HCT116 (cell line): ENCODE data around the gene MGME1. TPM values are rescaled to one million over a fixed set of nuclear protein-coding genes. Genes with fewer than 3 reads are reported as not detected.

Experiments used
- ATAC-seq: fragments of 200-7000 bp; cut with Tn5 transposase; 2 replicates; pipeline ENCODE4 v1.9.1; 2020; ENCODE audit warnings: mild to moderate bottlenecking, moderate library complexity
- BruUV-seq: library from RNA; stranded (reverse); fragments of 400-500 nt; replicated peaks from 2 replicates; lab custom pipeline; 2021; lab: Mats Ljungman, UMichigan
- CTCF ChIA-PET: fragments of 300-600 bp; sonication (Branson Sonifier 250); formaldehyde crosslinking; loops from one replicate; lab custom pipeline; 2021; ENCODE audit warnings: antibody characterized with exemption; lab: Charles Lee
- POLR2A ChIA-PET: fragments of 300-600, 350-600 bp; sonication (Branson Sonifier 250); formaldehyde crosslinking; loops from one replicate; lab custom pipeline; 2021; ENCODE audit warnings: antibody characterized with exemption; lab: Charles Lee
- RAD21 ChIA-PET, 2 experiments: fragments of 300-600 bp; sonication (Branson Sonifier 250); formaldehyde crosslinking; loops; one replicate each; lab custom pipeline; 2023; ENCODE audit warnings: low total read pairs in 2 of 2; ENCODE audit not compliant: uncharacterized antibody in 2 of 2, unreplicated experiment in 2 of 2, low non-redundant PET in 1 of 2; lab: Charles Lee
- DNase-seq: peaks from one replicate; pipeline ENCODE4 v3.0.0-alpha.2; 2010; ENCODE audit warnings: low read depth, low spot score
- H2AFZ ChIP-seq: fragments of 200-600 bp; shearing (Covaris generic), sonication (generic); 2 replicates; pipeline ENCODE4 v1.6.1; 2017; ENCODE audit warnings: low read depth, mixed run types, mixed read lengths, antibody characterized with exemption, low read length; ENCODE audit not compliant: poor library complexity, severe bottlenecking
- H3K27ac ChIP-seq: 2 replicates; pipeline ENCODE4 v1.5.1; 2012; ENCODE audit warnings: low read depth, low read length
- H3K27me3 ChIP-seq: fragments of 200-600 bp; sonication (generic); 2 replicates; pipeline ENCODE4 v1.6.1; 2016; ENCODE audit warnings: mixed run types, low read length, mixed read lengths; ENCODE audit not compliant: insufficient read depth
- H3K36me3 ChIP-seq, 2 experiments: fragments of 200-500 bp in 1 of 2; fragments of 200-600 bp in 1 of 2; sonication (Bioruptor generic) in 1 of 2; sonication (generic) in 1 of 2; 2 replicates each; pipeline versions ENCODE4 v1.5.1 to v1.6.1; 2014 to 2016; ENCODE audit warnings: low read length in 2 of 2, inconsistent platforms in 1 of 2, mixed read lengths in 1 of 2, mixed run types in 1 of 2; ENCODE audit not compliant: insufficient read depth in 2 of 2, control insufficient read depth in 1 of 2
- H3K4me1 ChIP-seq, 2 experiments: fragments of 200-600 bp in 1 of 2; sonication (generic) in 1 of 2; 2 replicates each; pipeline versions ENCODE4 v1.5.1 to v1.6.1; 2012 to 2017; ENCODE audit warnings: low read length in 2 of 2, inconsistent platforms in 1 of 2, mild to moderate bottlenecking in 1 of 2, mixed read lengths in 1 of 2, mixed run types in 1 of 2, moderate library complexity in 1 of 2; ENCODE audit not compliant: insufficient read depth in 2 of 2, control insufficient read depth in 1 of 2
- H3K4me2 ChIP-seq: fragments of 200-600 bp; sonication (generic); 2 replicates; pipeline ENCODE4 v1.6.1; 2017; ENCODE audit warnings: mixed run types, low read length, mixed read lengths
- H3K4me3 ChIP-seq, 2 experiments: fragments of 200-600 bp in 1 of 2; sonication (generic) in 1 of 2; replicated peaks in 1 of 2; 2 replicates each; pipeline ENCODE4 v1.5.1; 2011 to 2016; ENCODE audit warnings: low read length in 2 of 2, control low read depth in 1 of 2, low read depth in 1 of 2, mild to moderate bottlenecking in 1 of 2, mixed read lengths in 1 of 2, mixed run types in 1 of 2
- H3K79me2 ChIP-seq: fragments of 200-600 bp; sonication (generic); 2 replicates; pipeline ENCODE4 v1.6.1; 2017; ENCODE audit warnings: mild to moderate bottlenecking, mixed run types, low read length, moderate library complexity, mixed read lengths; ENCODE audit not compliant: insufficient read depth
- H3K9ac ChIP-seq: fragments of 200-600 bp; sonication (generic); 2 replicates; pipeline ENCODE4 v1.6.1; 2016; ENCODE audit warnings: low read length, mixed read lengths
- H3K9me2 ChIP-seq: fragments of 200-600 bp; sonication (generic), shearing (Covaris generic); 2 replicates; pipeline ENCODE4 v1.6.1; 2017; ENCODE audit warnings: mixed run types, mild to moderate bottlenecking, moderate library complexity; ENCODE audit not compliant: insufficient read depth
- H3K9me3 ChIP-seq, 2 experiments: fragments of 200-500 bp in 1 of 2; fragments of 200-600 bp in 1 of 2; sonication (Bioruptor generic) in 1 of 2; sonication (generic) in 1 of 2; 2 replicates each; pipeline ENCODE4 v1.6.1; 2014 to 2017; ENCODE audit warnings: low read length in 2 of 2, mixed read lengths in 2 of 2, inconsistent platforms in 1 of 2, low read depth in 1 of 2, mild to moderate bottlenecking in 1 of 2, mixed run types in 1 of 2, moderate library complexity in 1 of 2; ENCODE audit not compliant: control insufficient read depth in 1 of 2, insufficient read depth in 1 of 2
- H4K20me1 ChIP-seq: fragments of 200-600 bp; sonication (generic), shearing (Covaris generic); 2 replicates; pipeline ENCODE4 v1.6.1; 2017; ENCODE audit warnings: mixed run types, mild to moderate bottlenecking, moderate library complexity; ENCODE audit not compliant: insufficient read depth
- CBX3 ChIP-seq: IDR thresholded peaks from 2 replicates; pipeline ENCODE4 v1.6.1; 2012; ENCODE audit warnings: low read depth
- EGR1 ChIP-seq: IDR thresholded peaks from 2 replicates; pipeline ENCODE4 v1.6.1; 2012; ENCODE audit warnings: low read depth
- EZH2phosphoT487 ChIP-seq: fragments of 200-600 bp; IDR thresholded peaks from 2 replicates; pipeline ENCODE4 v1.6.1; 2018; ENCODE audit warnings: antibody characterized with exemption, borderline replicate concordance
- JUND ChIP-seq: IDR thresholded peaks from 2 replicates; pipeline ENCODE4 v1.6.1; 2012
- POLR2AphosphoS5 ChIP-seq: IDR thresholded peaks from 2 replicates; pipeline ENCODE4 v1.6.1; 2011; ENCODE audit warnings: mild to moderate bottlenecking, low read depth, low read length, moderate library complexity
- RAD21 ChIP-seq: IDR thresholded peaks from 2 replicates; pipeline ENCODE4 v1.6.1; 2012; ENCODE audit warnings: low read depth, mild to moderate bottlenecking
- SP1 ChIP-seq: IDR thresholded peaks from 2 replicates; pipeline ENCODE4 v1.6.1; 2012; ENCODE audit warnings: low read depth
- YY1 ChIP-seq: IDR thresholded peaks from 2 replicates; pipeline ENCODE4 v1.6.1; 2011; ENCODE audit warnings: low read length, low read depth, moderate library complexity, mild to moderate bottlenecking; ENCODE audit not compliant: insufficient replicate concordance; ENCODE audit errors: extremely low read depth
- ZFX ChIP-seq: fragments of 450-650 bp; IDR thresholded peaks from 2 replicates; pipeline ENCODE4 v1.6.1; 2017
- ZNF274 ChIP-seq: fragments of 200-500 bp; sonication (Bioruptor generic); IDR thresholded peaks from 2 replicates; pipeline ENCODE4 v1.6.1; 2014; ENCODE audit warnings: mild to moderate bottlenecking, low read depth, low read length, inconsistent platforms
- intact Hi-C: fragments of 100-400 bp; cut with micrococcal nuclease; formaldehyde crosslinking; loops from 2 replicates; pipeline ENCODE4 v1.10.0; 2022
- total RNA-seq: library from RNA; stranded (reverse); gene quantifications from one replicate; pipeline ENCODE4 v1.2.1, GENCODE V29; 2021; ENCODE audit not compliant: unreplicated experiment
- TF ChIP-seq, protein P1 (sequence below): IDR thresholded peaks from 2 replicates; pipeline ENCODE4 v1.6.1; 2012; ENCODE audit warnings: low read depth
- TF ChIP-seq, protein P2 (sequence below): IDR thresholded peaks from 2 replicates; pipeline ENCODE4 v1.6.1; 2011; ENCODE audit warnings: mild to moderate bottlenecking, low read length, moderate library complexity; ENCODE audit not compliant: insufficient replicate concordance; ENCODE audit errors: extremely low read depth
- TF ChIP-seq, protein P3 (sequence below), 3 experiments: fragments of 200-600 bp in 1 of 3; sonication (generic) in 1 of 3; IDR thresholded peaks in 2 of 3; conservative IDR thresholded peaks in 1 of 3; 2 replicates each; pipeline ENCODE4 v1.5.1; 2012 to 2017; ENCODE audit warnings: low read depth in 2 of 3, low read length in 2 of 3, antibody characterized with exemption in 1 of 3, borderline replicate concordance in 1 of 3, control low read depth in 1 of 3, mild to moderate bottlenecking in 1 of 3, mixed read lengths in 1 of 3, mixed run types in 1 of 3, moderate library complexity in 1 of 3; ENCODE audit not compliant: insufficient read depth in 1 of 3

MGME1 gene
- total RNA-seq, 1 experiment from 2014 or later, result 37.1 TPM

DNA sequence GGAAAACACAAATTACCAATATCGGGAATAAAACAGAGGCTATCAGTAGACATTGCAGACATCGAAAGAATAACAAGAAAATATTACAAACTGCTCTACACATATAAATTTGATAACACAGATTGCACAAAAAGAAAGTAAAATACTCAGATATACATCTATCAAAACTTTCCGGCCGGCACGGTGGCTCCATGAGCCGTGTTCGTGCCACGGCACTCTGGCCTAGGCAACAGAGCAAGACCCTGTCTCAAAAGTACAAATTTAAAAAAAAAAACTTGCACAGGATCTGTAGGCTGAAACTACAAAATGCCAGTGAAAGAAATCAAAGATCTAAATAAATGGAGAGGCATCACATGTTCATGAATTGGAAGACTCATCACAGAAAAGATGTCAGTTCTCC lies 49.7 kb upstream of the MGME1 start (continued):
- TF ChIP-seq, protein P1, sequence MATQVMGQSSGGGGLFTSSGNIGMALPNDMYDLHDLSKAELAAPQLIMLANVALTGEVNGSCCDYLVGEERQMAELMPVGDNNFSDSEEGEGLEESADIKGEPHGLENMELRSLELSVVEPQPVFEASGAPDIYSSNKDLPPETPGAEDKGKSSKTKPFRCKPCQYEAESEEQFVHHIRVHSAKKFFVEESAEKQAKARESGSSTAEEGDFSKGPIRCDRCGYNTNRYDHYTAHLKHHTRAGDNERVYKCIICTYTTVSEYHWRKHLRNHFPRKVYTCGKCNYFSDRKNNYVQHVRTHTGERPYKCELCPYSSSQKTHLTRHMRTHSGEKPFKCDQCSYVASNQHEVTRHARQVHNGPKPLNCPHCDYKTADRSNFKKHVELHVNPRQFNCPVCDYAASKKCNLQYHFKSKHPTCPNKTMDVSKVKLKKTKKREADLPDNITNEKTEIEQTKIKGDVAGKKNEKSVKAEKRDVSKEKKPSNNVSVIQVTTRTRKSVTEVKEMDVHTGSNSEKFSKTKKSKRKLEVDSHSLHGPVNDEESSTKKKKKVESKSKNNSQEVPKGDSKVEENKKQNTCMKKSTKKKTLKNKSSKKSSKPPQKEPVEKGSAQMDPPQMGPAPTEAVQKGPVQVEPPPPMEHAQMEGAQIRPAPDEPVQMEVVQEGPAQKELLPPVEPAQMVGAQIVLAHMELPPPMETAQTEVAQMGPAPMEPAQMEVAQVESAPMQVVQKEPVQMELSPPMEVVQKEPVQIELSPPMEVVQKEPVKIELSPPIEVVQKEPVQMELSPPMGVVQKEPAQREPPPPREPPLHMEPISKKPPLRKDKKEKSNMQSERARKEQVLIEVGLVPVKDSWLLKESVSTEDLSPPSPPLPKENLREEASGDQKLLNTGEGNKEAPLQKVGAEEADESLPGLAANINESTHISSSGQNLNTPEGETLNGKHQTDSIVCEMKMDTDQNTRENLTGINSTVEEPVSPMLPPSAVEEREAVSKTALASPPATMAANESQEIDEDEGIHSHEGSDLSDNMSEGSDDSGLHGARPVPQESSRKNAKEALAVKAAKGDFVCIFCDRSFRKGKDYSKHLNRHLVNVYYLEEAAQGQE, result no peak

DNA sequence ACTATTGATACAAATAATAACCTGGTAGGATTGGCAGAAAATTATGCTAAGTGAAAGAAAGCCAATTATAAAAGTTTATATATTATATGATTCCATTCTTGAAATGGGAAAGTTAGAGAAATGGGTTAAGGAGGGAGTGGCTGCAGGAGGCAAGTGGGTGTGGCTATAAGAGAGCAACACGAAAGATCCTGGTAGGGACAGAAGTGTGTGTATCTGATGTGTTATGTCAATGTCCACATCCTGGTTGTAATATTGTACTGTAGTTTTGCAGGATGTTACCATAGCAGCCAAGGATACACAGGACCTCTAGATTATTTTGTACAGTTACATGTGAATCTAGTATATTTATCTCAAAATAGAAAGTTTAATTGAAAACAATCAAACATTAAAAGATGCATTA lies 47.0 kb upstream of the MGME1 start:
- Histone ChIP-seq H3K79me2 (no peaks in the 10 kb centered on the region), H3K4me2 (no peak overlapping the region), H3K36me3 (no peaks in the 10 kb centered on the region), H3K4me3 (no peak overlapping the region), H3K9me3 (no peaks in the 10 kb centered on the region), H3K9ac (no peak overlapping the region), H3K27ac (no peak overlapping the region), H4K20me1 (no peaks in the 10 kb centered on the region), H3K4me1 (peaks cover 0 to 3% of the 10 kb centered on the region in 2 experiments; a peak in 1 of 4 replicates), H3K9me2 (no peaks in the 10 kb centered on the region), H3K27me3 (no peaks in the 10 kb centered on the region), H2AFZ (no peak overlapping the region)
- BruUV-seq, result no TSS peak
- DNase-seq (no peak), ATAC-seq (0 out of 2 replicates have a peak, but pooled peaks have one; percentile 38)
- ChIA-PET POLR2A (no interaction called here), CTCF (no interaction called here), RAD21 (no interaction called here)
- intact Hi-C loops, result no loop called here
- TF ChIP-seq RAD21 (no peak), EGR1 (no peak), ZNF274 (no peak), POLR2AphosphoS5 (no peak), SP1 (no peak), EZH2phosphoT487 (no peak), ZFX (no peak), JUND (no peak), CBX3 (no peak), YY1 (no peak)
- TF ChIP-seq, protein P1, result no peak
- TF ChIP-seq, protein P2, sequence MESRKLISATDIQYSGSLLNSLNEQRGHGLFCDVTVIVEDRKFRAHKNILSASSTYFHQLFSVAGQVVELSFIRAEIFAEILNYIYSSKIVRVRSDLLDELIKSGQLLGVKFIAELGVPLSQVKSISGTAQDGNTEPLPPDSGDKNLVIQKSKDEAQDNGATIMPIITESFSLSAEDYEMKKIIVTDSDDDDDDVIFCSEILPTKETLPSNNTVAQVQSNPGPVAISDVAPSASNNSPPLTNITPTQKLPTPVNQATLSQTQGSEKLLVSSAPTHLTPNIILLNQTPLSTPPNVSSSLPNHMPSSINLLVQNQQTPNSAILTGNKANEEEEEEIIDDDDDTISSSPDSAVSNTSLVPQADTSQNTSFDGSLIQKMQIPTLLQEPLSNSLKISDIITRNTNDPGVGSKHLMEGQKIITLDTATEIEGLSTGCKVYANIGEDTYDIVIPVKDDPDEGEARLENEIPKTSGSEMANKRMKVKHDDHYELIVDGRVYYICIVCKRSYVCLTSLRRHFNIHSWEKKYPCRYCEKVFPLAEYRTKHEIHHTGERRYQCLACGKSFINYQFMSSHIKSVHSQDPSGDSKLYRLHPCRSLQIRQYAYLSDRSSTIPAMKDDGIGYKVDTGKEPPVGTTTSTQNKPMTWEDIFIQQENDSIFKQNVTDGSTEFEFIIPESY, result no peak
- TF ChIP-seq, protein P3, sequence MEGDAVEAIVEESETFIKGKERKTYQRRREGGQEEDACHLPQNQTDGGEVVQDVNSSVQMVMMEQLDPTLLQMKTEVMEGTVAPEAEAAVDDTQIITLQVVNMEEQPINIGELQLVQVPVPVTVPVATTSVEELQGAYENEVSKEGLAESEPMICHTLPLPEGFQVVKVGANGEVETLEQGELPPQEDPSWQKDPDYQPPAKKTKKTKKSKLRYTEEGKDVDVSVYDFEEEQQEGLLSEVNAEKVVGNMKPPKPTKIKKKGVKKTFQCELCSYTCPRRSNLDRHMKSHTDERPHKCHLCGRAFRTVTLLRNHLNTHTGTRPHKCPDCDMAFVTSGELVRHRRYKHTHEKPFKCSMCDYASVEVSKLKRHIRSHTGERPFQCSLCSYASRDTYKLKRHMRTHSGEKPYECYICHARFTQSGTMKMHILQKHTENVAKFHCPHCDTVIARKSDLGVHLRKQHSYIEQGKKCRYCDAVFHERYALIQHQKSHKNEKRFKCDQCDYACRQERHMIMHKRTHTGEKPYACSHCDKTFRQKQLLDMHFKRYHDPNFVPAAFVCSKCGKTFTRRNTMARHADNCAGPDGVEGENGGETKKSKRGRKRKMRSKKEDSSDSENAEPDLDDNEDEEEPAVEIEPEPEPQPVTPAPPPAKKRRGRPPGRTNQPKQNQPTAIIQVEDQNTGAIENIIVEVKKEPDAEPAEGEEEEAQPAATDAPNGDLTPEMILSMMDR (IDR thresholded peaks at IDR 0.05 in 2 of 3, conservative IDR thresholded peaks at IDR 0.05 in 1 of 3; ENCODE audit: borderline replicate concordance in 1 of 3, insufficient read depth in 1 of 3, low read depth in 2 of 3, low read length in 2 of 3), result no peak
